Activated B cell treated with CpG ODN at 0.5 μM for 24 hours (primary cell): ENCODE results near the gene PPP4R1. TPM values are rescaled to one million over a fixed set of nuclear protein-coding genes. Genes with fewer than 3 reads are reported as not detected.

ENCODE experiments used
- ATAC-seq: fragments of 200-7000 bp; cut with Tn5 transposase; one replicate; pipeline ENCODE4 v1.10.0; 2021; ENCODE audit warnings: low read depth, mild to moderate bottlenecking, moderate library complexity
- CTCF ChIA-PET: fragments of 350-600 bp; sonication (Branson Sonifier 250); formaldehyde crosslinking; loops from one replicate; lab custom pipeline; 2021; ENCODE audit warnings: antibody characterized with exemption; lab: Charles Lee
- POLR2A ChIA-PET: fragments of 350-600 bp; sonication (Branson Sonifier 250); formaldehyde crosslinking; loops from one replicate; lab custom pipeline; 2021; ENCODE audit warnings: antibody characterized with exemption; lab: Charles Lee
- DNase-seq: peaks from one replicate; pipeline ENCODE4 v3.0.0; 2022
- H3K27ac Mint-ChIP-seq: one replicate; pipeline ENCODE4 v1.8.0; 2020; ENCODE audit warnings: mixed read lengths
- H3K27me3 Mint-ChIP-seq: one replicate; pipeline ENCODE4 v1.8.0; 2021; ENCODE audit warnings: mixed read lengths
- H3K36me3 Mint-ChIP-seq: one replicate; pipeline ENCODE4 v1.8.0; 2021; ENCODE audit warnings: low read depth, mixed read lengths
- H3K4me1 Mint-ChIP-seq: one replicate; pipeline ENCODE4 v1.8.0; 2021; ENCODE audit warnings: mixed read lengths
- H3K4me3 Mint-ChIP-seq: one replicate; pipeline ENCODE4 v1.8.0; 2020; ENCODE audit warnings: mild to moderate bottlenecking, mixed read lengths
- H3K9me3 Mint-ChIP-seq: one replicate; pipeline ENCODE4 v1.8.0; 2020; ENCODE audit warnings: mixed read lengths
- intact Hi-C: fragments of 100-400 bp; cut with micrococcal nuclease; formaldehyde crosslinking; loops from one replicate; pipeline ENCODE4 v1.15.1; 2024
- total RNA-seq: library from RNA; stranded (reverse); gene quantifications from 2 replicates; pipeline ENCODE4 v1.2.3, GENCODE V29; 2022
- TF ChIP-seq, protein P1 (sequence below): fragments of 200-600 bp; IDR thresholded peaks from one replicate; pipeline ENCODE4 v1.8.0; 2022; ENCODE audit warnings: antibody characterized with exemption, mild to moderate bottlenecking

Gene PPP4R1
- total RNA-seq, 1 donor from 2014 or later: 51.3 TPM

DNA sequence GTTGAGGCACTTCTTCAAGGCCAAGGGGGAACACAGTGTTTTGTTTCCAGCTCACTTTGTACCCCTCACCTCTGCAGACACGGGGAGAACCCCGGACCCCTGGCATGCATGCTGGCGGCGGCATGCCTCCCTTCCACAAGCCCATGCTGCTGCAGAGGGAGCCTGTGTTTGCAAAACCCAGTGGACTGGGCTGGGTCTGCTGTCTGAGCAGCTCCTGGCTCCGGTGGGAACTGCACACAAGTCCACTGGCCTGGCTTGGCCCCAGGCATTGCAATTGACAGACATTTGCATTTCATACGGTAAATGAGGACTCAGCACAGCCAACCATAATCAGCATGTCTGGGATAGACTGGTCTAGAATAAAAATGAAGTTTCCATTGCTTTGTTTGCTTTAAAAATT lies 76.7 kb downstream of the PPP4R1 start:
- ATAC-seq (no peak), DNase-seq (no peak)
- intact Hi-C loops: no loop called here
- H3K36me3 Mint-ChIP-seq: peaks cover 58% of the 10 kb centered on the region
- no peaks in the 10 kb centered on the region for H3K4me1 Mint-ChIP-seq
- ChIA-PET CTCF (no interaction called here), POLR2A (no interaction called here)
- TF ChIP-seq, protein P1, sequence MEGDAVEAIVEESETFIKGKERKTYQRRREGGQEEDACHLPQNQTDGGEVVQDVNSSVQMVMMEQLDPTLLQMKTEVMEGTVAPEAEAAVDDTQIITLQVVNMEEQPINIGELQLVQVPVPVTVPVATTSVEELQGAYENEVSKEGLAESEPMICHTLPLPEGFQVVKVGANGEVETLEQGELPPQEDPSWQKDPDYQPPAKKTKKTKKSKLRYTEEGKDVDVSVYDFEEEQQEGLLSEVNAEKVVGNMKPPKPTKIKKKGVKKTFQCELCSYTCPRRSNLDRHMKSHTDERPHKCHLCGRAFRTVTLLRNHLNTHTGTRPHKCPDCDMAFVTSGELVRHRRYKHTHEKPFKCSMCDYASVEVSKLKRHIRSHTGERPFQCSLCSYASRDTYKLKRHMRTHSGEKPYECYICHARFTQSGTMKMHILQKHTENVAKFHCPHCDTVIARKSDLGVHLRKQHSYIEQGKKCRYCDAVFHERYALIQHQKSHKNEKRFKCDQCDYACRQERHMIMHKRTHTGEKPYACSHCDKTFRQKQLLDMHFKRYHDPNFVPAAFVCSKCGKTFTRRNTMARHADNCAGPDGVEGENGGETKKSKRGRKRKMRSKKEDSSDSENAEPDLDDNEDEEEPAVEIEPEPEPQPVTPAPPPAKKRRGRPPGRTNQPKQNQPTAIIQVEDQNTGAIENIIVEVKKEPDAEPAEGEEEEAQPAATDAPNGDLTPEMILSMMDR: no peak
- H3K9me3 Mint-ChIP-seq: no peaks in the 10 kb centered on the region
- H3K27me3 Mint-ChIP-seq: no peaks in the 10 kb centered on the region
- no peak overlapping the region for H3K4me3 Mint-ChIP-seq
- H3K27ac Mint-ChIP-seq: no peak overlapping the region

DNA sequence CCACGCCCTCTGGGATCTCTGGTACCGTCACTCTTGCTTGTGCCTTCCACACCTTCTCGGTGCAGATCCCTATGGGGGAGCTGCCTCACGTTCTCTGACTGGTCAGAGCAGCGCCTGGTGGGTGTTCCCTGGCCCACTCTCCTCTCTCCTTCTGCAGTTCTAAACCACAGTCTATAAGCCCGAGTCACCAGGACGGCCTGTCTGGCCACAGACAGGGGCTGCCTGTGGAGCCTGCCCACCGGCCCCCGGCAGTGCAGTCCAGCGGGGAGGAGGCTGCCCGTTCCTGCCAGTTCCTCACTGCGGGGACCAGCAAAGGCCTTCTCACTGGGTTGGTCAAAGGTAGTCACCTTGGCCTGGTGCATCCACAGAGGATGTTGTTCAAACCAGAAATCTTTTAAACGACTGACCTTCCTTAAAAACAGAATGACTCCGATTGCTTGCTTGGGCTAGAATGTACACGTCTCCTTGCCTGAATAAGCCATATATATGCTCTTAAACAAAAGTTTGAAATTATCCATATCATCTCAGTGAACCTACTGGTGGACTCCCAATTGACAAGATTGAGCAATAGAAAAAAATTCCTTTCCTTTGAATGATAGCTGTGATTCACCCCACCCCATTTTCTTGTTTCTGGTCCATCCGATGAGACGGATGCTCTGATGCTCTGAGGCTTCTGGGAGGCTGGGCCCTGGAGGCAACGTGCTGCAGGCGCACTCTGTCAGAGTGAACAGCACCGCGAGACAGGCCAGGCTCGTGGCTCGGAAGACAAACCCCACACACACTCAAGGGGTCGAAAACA lies 77.8 kb downstream of the PPP4R1 start:
- peaks cover 65% of the 10 kb centered on the region for H3K36me3 Mint-ChIP-seq
- H3K27ac Mint-ChIP-seq: no peak overlapping the region
- no peaks in the 10 kb centered on the region for H3K9me3 Mint-ChIP-seq
- no peaks in the 10 kb centered on the region for H3K4me1 Mint-ChIP-seq
- no peak for ATAC-seq
- H3K27me3 Mint-ChIP-seq: no peaks in the 10 kb centered on the region
- intact Hi-C loops: no loop called here
- TF ChIP-seq, protein P1: no peak
- CTCF ChIA-PET: no interaction called here
- POLR2A ChIA-PET: no interaction called here
- no peak for DNase-seq
- H3K4me3 Mint-ChIP-seq: no peak overlapping the region

DNA sequence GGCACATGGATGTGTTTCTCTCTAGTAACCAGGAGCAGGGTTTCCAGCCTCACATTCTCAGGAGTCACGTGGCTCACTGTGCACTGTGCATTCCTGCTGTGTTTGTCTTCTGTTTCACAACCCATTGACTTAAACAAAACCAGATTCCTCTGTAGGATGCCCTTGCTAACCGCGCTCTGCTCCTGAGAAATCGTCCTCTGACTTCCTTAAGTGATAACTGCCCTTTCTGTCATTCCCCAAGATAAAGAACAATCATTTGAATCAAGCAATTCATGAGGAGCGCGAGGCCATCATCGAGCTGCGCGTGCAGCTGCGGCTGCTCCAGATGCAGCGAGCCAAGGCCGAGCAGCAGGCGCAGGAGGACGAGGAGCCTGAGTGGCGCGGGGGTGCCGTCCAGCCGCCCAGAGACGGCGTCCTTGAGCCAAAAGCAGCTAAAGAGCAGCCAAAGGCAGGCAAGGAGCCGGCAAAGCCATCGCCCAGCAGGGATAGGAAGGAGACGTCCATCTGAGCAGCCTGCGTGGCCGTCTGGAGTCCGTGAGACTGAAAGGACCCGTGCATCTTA lies 78.8 kb downstream of the PPP4R1 start:
- DNase-seq: no peak
- no peak overlapping the region for H3K27ac Mint-ChIP-seq
- ATAC-seq: no peak
- no peak overlapping the region for H3K4me3 Mint-ChIP-seq
- TF ChIP-seq, protein P1: no peak
- H3K27me3 Mint-ChIP-seq: no peaks in the 10 kb centered on the region
- intact Hi-C loops: no loop called here
- ChIA-PET POLR2A (no interaction called here), CTCF (no interaction called here)
- H3K4me1 Mint-ChIP-seq: no peaks in the 10 kb centered on the region
- H3K9me3 Mint-ChIP-seq: no peaks in the 10 kb centered on the region
- H3K36me3 Mint-ChIP-seq: peaks cover 73% of the 10 kb centered on the region

DNA sequence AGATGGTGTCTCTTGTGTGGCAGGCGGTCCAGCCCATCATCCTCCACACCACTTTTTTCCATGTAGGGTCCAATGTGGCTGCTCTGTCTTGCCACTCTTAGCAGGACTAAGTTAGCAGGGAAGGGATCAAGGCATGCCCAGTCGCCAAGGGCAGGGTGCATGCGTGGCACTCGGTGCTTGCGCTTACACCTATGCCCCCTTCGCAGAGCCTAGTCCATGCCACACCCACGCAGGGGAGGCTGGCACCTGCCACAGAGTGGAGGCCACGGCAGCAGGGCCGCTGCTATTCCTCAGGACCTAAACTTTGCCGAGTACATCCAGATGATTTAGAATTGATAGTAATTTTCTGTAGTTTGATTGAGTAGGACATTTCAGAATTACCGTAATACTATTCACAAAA lies 79.5 kb downstream of the PPP4R1 start:
- intact Hi-C loops: no loop called here
- TF ChIP-seq, protein P1: no peak
- no peak for ATAC-seq
- no peaks in the 10 kb centered on the region for H3K4me1 Mint-ChIP-seq
- no peak overlapping the region for H3K4me3 Mint-ChIP-seq
- DNase-seq: no peak
- peaks cover 79% of the 10 kb centered on the region for H3K36me3 Mint-ChIP-seq
- ChIA-PET POLR2A (no interaction called here), CTCF (no interaction called here)
- H3K9me3 Mint-ChIP-seq: no peaks in the 10 kb centered on the region
- no peak overlapping the region for H3K27ac Mint-ChIP-seq
- H3K27me3 Mint-ChIP-seq: no peaks in the 10 kb centered on the region

DNA sequence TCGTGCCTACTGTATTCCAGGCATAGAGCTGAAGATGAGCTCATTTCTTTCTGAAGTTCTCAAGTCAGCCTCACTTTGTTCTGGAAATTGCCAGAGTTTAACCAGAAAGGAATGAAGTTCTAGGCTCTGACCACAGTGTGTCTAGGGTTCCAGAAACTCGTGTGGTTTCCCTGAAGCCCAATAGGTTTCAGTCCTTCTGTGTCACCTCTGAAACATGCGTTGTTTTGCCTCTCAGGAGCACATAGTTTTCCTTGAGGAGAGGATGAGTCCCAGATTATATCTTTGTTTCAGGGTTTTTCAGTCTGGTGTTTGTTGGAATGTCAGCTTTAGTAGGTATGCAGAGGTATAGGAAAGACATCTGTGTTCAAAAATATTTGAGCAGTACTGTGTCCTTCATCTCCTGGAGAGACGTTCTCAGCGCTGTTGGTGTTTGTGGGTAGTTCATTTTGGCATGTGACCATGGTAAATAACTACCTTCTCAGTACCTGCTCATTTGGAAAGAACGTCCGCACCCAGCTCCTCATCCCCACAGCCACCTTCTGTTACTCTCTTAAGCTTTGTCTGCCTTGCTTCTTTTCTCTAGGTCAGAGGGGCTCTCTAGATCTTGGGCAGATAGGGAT lies 82.5 kb downstream of the PPP4R1 start:
- no peak for ATAC-seq
- H3K4me1 Mint-ChIP-seq: no peaks in the 10 kb centered on the region
- no peak overlapping the region for H3K27ac Mint-ChIP-seq
- ChIA-PET CTCF (no interaction called here), POLR2A (no interaction called here)
- TF ChIP-seq, protein P1: no peak
- intact Hi-C loops: no loop called here
- DNase-seq: no peak
- H3K27me3 Mint-ChIP-seq: no peaks in the 10 kb centered on the region
- peaks cover 86% of the 10 kb centered on the region for H3K36me3 Mint-ChIP-seq
- H3K4me3 Mint-ChIP-seq: no peak overlapping the region
- H3K9me3 Mint-ChIP-seq: peaks cover 2% of the 10 kb centered on the region
